Trophoblast cell (in vitro differentiated cells and primary cell): Measurements from ENCODE around the gene CCNQ.

Experiments
- DNase-seq, 2 donors: peaks; one replicate each; pipeline ENCODE4 v3.0.0-alpha.2; 2016
- H2AFZ ChIP-seq: 2 replicates; pipeline ENCODE4 v1.6.1; 2013; ENCODE audit warnings: low read length, moderate library complexity, mild to moderate bottlenecking; ENCODE audit not compliant: insufficient read depth, poor library complexity
- H2AK5ac ChIP-seq: 2 replicates; pipeline ENCODE4 v1.6.1; 2013; ENCODE audit warnings: mild to moderate bottlenecking, low read length
- H2BK120ac ChIP-seq: 2 replicates; pipeline ENCODE4 v1.6.1; 2013; ENCODE audit warnings: low read length, mild to moderate bottlenecking, moderate library complexity; ENCODE audit not compliant: insufficient read depth, poor library complexity
- H2BK12ac ChIP-seq: 2 replicates; pipeline ENCODE4 v1.6.1; 2013; ENCODE audit warnings: mild to moderate bottlenecking, low read length, moderate library complexity
- H2BK5ac ChIP-seq: 2 replicates; pipeline ENCODE4 v1.6.1; 2013; ENCODE audit warnings: low read length, low read depth, moderate library complexity, mild to moderate bottlenecking; ENCODE audit not compliant: poor library complexity
- H3K14ac ChIP-seq: 2 replicates; pipeline ENCODE4 v1.6.1; 2013; ENCODE audit warnings: mild to moderate bottlenecking, low read length
- H3K18ac ChIP-seq: 2 replicates; pipeline ENCODE4 v1.6.1; 2013; ENCODE audit warnings: mild to moderate bottlenecking, low read length
- H3K23ac ChIP-seq: 2 replicates; pipeline ENCODE4 v1.6.1; 2013; ENCODE audit warnings: low read length
- H3K27ac ChIP-seq: 2 replicates; pipeline ENCODE4 v1.5.1; 2013; ENCODE audit warnings: low read depth, mild to moderate bottlenecking, inconsistent platforms, low read length, moderate library complexity
- H3K27me3 ChIP-seq: 2 replicates; pipeline ENCODE4 v1.6.1; 2013; ENCODE audit warnings: inconsistent platforms, mild to moderate bottlenecking, low read length, moderate library complexity; ENCODE audit not compliant: insufficient read depth
- H3K36me3 ChIP-seq, 2 experiments: 1 replicate in 1 of 2; 2 replicates in 1 of 2; pipeline ENCODE4 v1.6.1; 2013; ENCODE audit warnings: low read length in 2 of 2, mild to moderate bottlenecking in 2 of 2, moderate library complexity in 1 of 2; ENCODE audit not compliant: insufficient read depth in 2 of 2, control insufficient read depth in 1 of 2
- H3K4ac ChIP-seq: 2 replicates; pipeline ENCODE4 v1.6.1; 2013; ENCODE audit warnings: low read depth, mild to moderate bottlenecking, low read length, moderate library complexity
- H3K4me1 ChIP-seq, 2 experiments: 1 replicate in 1 of 2; 2 replicates in 1 of 2; pipeline ENCODE4 v1.6.1; 2013; ENCODE audit warnings: low read length in 2 of 2, mild to moderate bottlenecking in 2 of 2, moderate library complexity in 1 of 2; ENCODE audit not compliant: insufficient read depth in 2 of 2, control insufficient read depth in 1 of 2
- H3K4me2 ChIP-seq: 2 replicates; pipeline ENCODE4 v1.6.1; 2013; ENCODE audit warnings: inconsistent platforms, mild to moderate bottlenecking, low read length, moderate library complexity
- H3K4me3 ChIP-seq: 2 replicates; pipeline ENCODE4 v1.5.1; 2013; ENCODE audit warnings: mild to moderate bottlenecking, low read depth, low read length, inconsistent platforms
- H3K79me1 ChIP-seq: one replicate; pipeline ENCODE4 v1.6.1; 2013; ENCODE audit warnings: low read length
- H3K79me2 ChIP-seq: 2 replicates; pipeline ENCODE4 v1.6.1; 2013; ENCODE audit warnings: low read length, mild to moderate bottlenecking; ENCODE audit not compliant: control insufficient read depth, insufficient read depth, poor library complexity
- H3K9ac ChIP-seq: 2 replicates; pipeline ENCODE4 v1.6.1; 2013; ENCODE audit warnings: mild to moderate bottlenecking, low read length
- H3K9me3 ChIP-seq: 2 replicates; pipeline ENCODE4 v1.6.1; 2013; ENCODE audit warnings: low read depth, mild to moderate bottlenecking, control low read depth, inconsistent platforms, low read length; ENCODE audit not compliant: insufficient read depth
- H4K12ac ChIP-seq: 2 replicates; pipeline ENCODE4 v1.6.1; 2013; ENCODE audit warnings: low read depth, mild to moderate bottlenecking, low read length, moderate library complexity
- H4K8ac ChIP-seq: 2 replicates; pipeline ENCODE4 v1.6.1; 2013; ENCODE audit warnings: low read depth, mild to moderate bottlenecking, low read length, moderate library complexity
- H4K91ac ChIP-seq: one replicate; pipeline ENCODE4 v1.6.1; 2013; ENCODE audit warnings: low read depth, mild to moderate bottlenecking, low read length, moderate library complexity
- whole genome bisulfite sequencing: extraction: QIAGEN DNeasy Blood & Tissue Kit; methylation state at CpG from one replicate; pipeline ENCODE4 v1.1.7; 2013; ENCODE audit warnings: missing lambda C conversion rate; ENCODE audit not compliant: insufficient read length, insufficient coverage; ENCODE audit errors: extremely low coverage; 5-methylcytosine and 5-hydroxymethylcytosine counted together

The CCNQ gene

GRCh38 chrX:153588021-153588781, 10.7 kb downstream of the CCNQ start:
- no peak overlapping the region for H3K4ac ChIP-seq
- H2BK5ac ChIP-seq: no peak overlapping the region
- no peak overlapping the region for H3K23ac ChIP-seq
- no peaks in the 10 kb centered on the region for H3K4me1 ChIP-seq
- no peaks in the 10 kb centered on the region for H3K9me3 ChIP-seq
- no peak overlapping the region for H4K91ac ChIP-seq
- no peaks in the 10 kb centered on the region for H3K27me3 ChIP-seq
- no peak overlapping the region for H2AK5ac ChIP-seq
- no peak overlapping the region for H3K27ac ChIP-seq
- no peak overlapping the region for H4K8ac ChIP-seq
- no peak overlapping the region for H3K9ac ChIP-seq
- H3K4me3 ChIP-seq: no peak overlapping the region
- WGBS: no CpG with 5 or more reads among the region's 18 CpGs
- H3K36me3 ChIP-seq: peaks cover 35 to 44% of the 10 kb centered on the region in 2 experiments
- no peak overlapping the region for H4K12ac ChIP-seq
- no peak overlapping the region for H2BK120ac ChIP-seq
- H2BK12ac ChIP-seq: no peak overlapping the region
- no peak overlapping the region for H3K18ac ChIP-seq
- no peak for DNase-seq
- H2AFZ ChIP-seq: no peak overlapping the region
- H3K79me1 ChIP-seq: no peaks in the 10 kb centered on the region
- no peak overlapping the region for H3K4me2 ChIP-seq
- no peak overlapping the region for H3K14ac ChIP-seq
- no peaks in the 10 kb centered on the region for H3K79me2 ChIP-seq

- Histone ChIP-seq H3K9ac (no peak overlapping the region), H3K14ac (no peak overlapping the region), H3K4me2 (no peak overlapping the region), H3K27me3 (no peaks in the 10 kb centered on the region), H3K4me1 (no peaks in the 10 kb centered on the region), H4K91ac (no peak overlapping the region), H2AFZ (no peak overlapping the region), H3K4ac (no peak overlapping the region), H3K79me1 (no peaks in the 10 kb centered on the region), H2AK5ac (no peak overlapping the region), H3K79me2 (no peaks in the 10 kb centered on the region), H3K36me3 (peaks cover 27 to 39% of the 10 kb centered on the region in 2 experiments), H2BK5ac (no peak overlapping the region), H2BK120ac (no peak overlapping the region), H4K12ac (no peak overlapping the region), H3K9me3 (no peaks in the 10 kb centered on the region), H3K23ac (no peak overlapping the region), H4K8ac (no peak overlapping the region), H3K18ac (no peak overlapping the region), H3K27ac (no peak overlapping the region), H2BK12ac (no peak overlapping the region), H3K4me3 (no peak overlapping the region)
- no peak for DNase-seq
- WGBS: no CpG with 5 or more reads among the region's 10 CpGs
These were observed 11.6 kb downstream of the CCNQ start for GRCh38 chrX:153587342-153587741.

GRCh38 chrX:153585827-153586226, 13.1 kb downstream of the CCNQ start:
- DNase-seq: no peak
- Histone ChIP-seq H3K4ac (no peak overlapping the region), H4K12ac (no peak overlapping the region), H3K27me3 (no peaks in the 10 kb centered on the region), H3K36me3 (peaks cover 18 to 24% of the 10 kb centered on the region in 2 experiments), H3K79me2 (no peaks in the 10 kb centered on the region), H3K18ac (no peak overlapping the region), H2AFZ (no peak overlapping the region), H4K91ac (no peak overlapping the region), H3K27ac (no peak overlapping the region), H3K23ac (no peak overlapping the region), H3K4me3 (no peak overlapping the region), H3K79me1 (no peaks in the 10 kb centered on the region), H3K4me1 (no peaks in the 10 kb centered on the region), H3K9me3 (no peaks in the 10 kb centered on the region), H2AK5ac (no peak overlapping the region), H2BK120ac (no peak overlapping the region), H3K4me2 (no peak overlapping the region), H2BK12ac (no peak overlapping the region), H3K9ac (no peak overlapping the region), H2BK5ac (no peak overlapping the region), H3K14ac (no peak overlapping the region), H4K8ac (no peak overlapping the region)
- no CpG with 5 or more reads among the region's 4 CpGs for WGBS

- no peak overlapping the region for H3K23ac ChIP-seq
- H3K4me1 ChIP-seq: no peaks in the 10 kb centered on the region
- no peak for DNase-seq
- no peak overlapping the region for H2BK5ac ChIP-seq
- H2AFZ ChIP-seq: no peak overlapping the region
- H4K91ac ChIP-seq: no peak overlapping the region
- no peak overlapping the region for H4K12ac ChIP-seq
- H3K27ac ChIP-seq: no peak overlapping the region
- H3K9ac ChIP-seq: no peak overlapping the region
- H3K4ac ChIP-seq: no peak overlapping the region
- H2AK5ac ChIP-seq: no peak overlapping the region
- no peak overlapping the region for H3K14ac ChIP-seq
- no peak overlapping the region for H2BK120ac ChIP-seq
- H3K79me1 ChIP-seq: no peaks in the 10 kb centered on the region
- H3K18ac ChIP-seq: no peak overlapping the region
- peaks cover 11 to 12% of the 10 kb centered on the region in 2 experiments for H3K36me3 ChIP-seq
- H3K9me3 ChIP-seq: no peaks in the 10 kb centered on the region
- no peak overlapping the region for H4K8ac ChIP-seq
- H2BK12ac ChIP-seq: no peak overlapping the region
- WGBS: no CpG with 5 or more reads among the region's 2 CpGs
- no peaks in the 10 kb centered on the region for H3K27me3 ChIP-seq
- H3K79me2 ChIP-seq: no peaks in the 10 kb centered on the region
- H3K4me3 ChIP-seq: no peak overlapping the region
- H3K4me2 ChIP-seq: no peak overlapping the region
These were observed 15.5 kb downstream of the CCNQ start for GRCh38 chrX:153583433-153583832.
